ENCODE measurements around the gene RPL3.
"Not testable (repeated sequence)": the region's sequence is repeated elsewhere in the genome, so short reads cannot be mapped to it uniquely, and the experiment has no call there.

RPL3 gene

DNA sequence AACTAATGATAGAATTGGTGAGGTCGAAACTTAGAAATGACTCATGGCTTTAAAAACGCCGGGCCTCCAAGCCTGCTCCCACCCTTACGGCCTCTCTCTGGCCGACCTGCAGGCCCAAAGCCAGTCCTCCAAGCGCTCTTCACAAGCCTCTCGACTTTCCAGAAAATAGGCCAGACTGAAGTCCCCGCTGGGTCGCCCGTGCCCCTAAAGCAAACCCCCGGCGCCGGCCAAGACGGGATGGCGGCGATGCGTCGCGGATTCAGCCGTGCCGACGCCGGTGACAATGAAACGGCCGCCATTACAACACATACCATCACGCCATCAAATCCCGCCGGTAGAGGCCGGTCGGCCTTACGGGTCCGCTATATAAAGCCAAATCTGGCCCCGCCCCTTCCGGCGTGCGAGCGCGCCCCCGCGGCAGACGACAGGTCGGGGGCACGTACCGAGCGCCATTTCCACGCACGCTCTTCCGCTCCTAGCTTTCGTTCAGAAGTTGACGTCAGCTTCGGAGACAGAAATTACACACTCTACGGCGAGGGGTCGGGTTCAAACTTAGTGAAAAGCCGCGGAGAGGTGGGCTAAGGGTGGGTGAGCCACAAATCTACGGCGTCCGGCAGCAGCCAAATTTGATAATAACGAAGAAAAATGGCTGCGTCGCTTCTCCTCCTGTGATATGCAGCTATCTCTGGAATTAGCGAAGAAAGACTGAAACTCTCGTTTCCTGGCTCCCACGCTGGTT, at the start of gene RPL3:
Gene RPL3, minus strand, starts transcription at position 340 of the 739 bp plus-strand sequence. Its CDS starts 26 bp downstream, at position 314.
- DNase-seq, result peak; percentile 90 to 99 (median 96)

DNA sequence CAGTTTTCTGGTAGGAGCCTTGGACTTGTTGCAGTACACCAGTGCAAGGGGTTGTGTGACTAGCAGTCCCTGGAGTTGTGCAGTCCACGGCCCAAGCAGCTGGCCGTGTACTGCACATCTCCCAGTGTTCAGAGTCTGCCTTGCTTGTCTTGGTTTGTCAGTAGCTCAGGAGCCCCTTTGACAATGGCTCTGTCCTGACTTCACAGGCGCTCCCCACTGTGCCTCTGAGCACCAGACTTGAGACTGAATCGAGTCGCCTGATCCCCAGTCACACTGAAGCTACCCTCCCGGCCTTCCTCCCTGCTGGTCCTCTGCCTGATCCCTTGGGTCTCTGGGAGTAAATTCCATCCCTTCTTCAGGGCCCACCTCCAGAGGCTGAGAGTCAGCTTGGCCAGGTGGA, 49.8 kb upstream of the RPL3 start:
- DNase-seq, result no peak

GRCh38 chr22:39368461-39368911, 49.1 kb upstream of the RPL3 start:
- DNase-seq, result no peak

GRCh38 chr22:39367035-39367434, 47.6 kb upstream of the RPL3 start:
- no peak for DNase-seq

GRCh38 chr22:39365492-39365780, 46.0 kb upstream of the RPL3 start:
- no peak for DNase-seq

DNA sequence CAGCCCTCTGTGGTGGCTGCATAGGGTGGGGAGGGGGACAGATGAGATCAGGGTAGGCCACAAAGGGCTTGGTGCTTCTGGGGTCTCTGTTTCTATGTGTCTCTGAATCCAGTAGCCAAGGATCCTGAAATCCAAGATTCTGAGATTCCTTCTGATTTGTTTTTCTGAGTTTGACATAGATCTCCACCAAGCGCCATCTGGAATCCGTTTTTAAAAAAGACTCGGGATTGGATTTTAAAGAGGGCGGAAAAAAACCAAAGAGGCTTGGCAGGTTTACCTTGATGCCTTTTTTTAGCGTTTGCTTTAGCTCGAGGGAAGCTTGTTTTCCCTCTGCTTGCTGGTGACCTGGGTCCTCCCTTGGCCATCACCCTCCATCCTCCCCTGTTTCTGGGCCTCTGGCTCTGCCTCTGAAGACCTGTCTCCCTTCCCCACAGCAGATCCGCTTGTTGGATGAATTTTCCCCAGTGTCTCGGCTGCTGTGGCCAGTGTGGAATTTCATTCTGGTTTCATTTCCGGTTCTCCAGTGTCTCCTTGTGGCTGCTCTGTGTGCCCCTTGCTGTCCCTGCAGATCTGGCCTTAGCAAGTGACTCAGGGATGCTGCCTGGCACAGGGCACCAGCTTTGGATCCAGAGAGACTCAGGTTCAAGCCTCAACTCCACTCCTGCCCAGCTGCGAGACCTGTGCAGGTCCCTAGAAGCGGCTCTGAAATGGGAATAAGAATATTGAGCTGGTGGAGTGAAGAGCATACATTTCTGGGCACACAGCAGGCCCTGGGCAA, 45.5 kb upstream of the RPL3 start:
- DNase-seq, result no peak

DNA sequence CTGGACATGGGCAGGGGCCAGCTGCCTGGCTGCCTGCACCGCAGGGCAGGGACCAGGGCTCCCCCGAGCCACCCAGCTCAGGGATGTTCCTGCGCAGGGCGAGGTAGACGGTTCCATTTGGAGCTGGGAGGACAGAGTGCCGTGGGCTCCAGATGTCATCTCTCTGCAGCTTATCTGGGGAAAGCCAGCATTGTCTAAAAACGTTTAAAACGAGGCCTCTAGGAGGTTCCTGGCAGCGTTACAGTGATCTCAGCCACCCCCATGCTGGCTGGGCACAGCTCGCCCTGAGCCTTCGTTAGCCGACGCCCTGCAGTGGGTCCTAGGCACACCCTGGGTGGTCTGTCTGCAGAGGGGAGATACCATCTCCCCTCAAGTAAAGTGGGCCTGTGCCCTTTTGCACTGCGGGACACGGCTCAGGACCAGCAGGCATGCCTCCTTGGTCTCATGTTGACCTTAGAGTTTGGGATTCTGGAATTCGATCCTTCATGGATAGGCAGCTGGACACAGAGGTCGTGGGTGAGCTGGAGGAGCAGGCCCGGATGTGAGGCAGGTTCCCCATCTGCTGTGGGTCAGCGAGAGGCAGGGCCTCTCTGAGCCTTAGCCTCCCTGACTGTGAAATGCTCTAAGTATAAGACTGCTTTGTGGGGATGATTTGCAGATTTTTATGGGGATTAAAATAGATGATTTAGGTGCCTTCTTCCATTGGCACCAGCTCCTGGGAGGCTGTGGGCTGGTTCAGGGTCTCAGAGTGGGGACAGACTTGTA, 44.5 kb upstream of the RPL3 start:
- no peak for DNase-seq

- DNase-seq, result no peak
These were observed 43.5 kb upstream of the RPL3 start for GRCh38 chr22:39362932-39363331.

DNA sequence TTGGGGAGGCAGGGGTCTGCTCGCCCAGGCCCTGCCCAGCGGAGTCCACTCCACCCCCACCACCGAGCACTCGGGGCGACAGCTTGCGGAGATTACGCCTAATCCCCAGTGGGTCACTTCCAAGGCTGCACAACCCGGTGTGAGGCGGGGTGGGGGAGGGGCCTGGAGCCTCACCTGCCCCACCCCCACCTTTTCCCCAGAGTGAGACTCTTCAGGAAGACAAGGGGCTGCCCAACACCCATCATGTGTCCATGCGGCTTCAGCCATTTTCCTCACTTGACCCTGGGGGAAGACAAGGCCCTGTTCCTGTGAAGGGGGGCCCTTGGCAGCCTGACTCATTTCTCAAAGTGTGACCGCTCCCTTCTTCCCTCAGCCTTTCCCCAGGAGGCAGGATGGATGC, 42.8 kb upstream of the RPL3 start:
- no peak for DNase-seq

- no peak for DNase-seq
These were observed 42.1 kb upstream of the RPL3 start for GRCh38 chr22:39361496-39361895.

- peak in 2 of 3 experiments; percentile 3 to 39 for DNase-seq
These were observed 41.4 kb upstream of the RPL3 start for GRCh38 chr22:39360674-39361413.

GRCh38 chr22:39360242-39360641, 40.8 kb upstream of the RPL3 start:
- no peak for DNase-seq

GRCh38 chr22:39359659-39360195, 40.3 kb upstream of the RPL3 start:
- DNase-seq, result no peak

- DNase-seq, result not testable (repeated sequence)
These were observed 38.8 kb upstream of the RPL3 start for GRCh38 chr22:39358197-39358596.

- DNase-seq, result not testable (repeated sequence)
These were observed 38.0 kb upstream of the RPL3 start for GRCh38 chr22:39357110-39358108.

GRCh38 chr22:39356464-39356863, 37.0 kb upstream of the RPL3 start:
- DNase-seq, result no peak

GRCh38 chr22:39355805-39356204, 36.4 kb upstream of the RPL3 start:
- DNase-seq, result not testable (repeated sequence)

GRCh38 chr22:39355080-39355479, 35.7 kb upstream of the RPL3 start:
- no peak for DNase-seq

GRCh38 chr22:39353346-39353745, 33.9 kb upstream of the RPL3 start:
- no peak for DNase-seq

- no peak for DNase-seq
These were observed 33.0 kb upstream of the RPL3 start for GRCh38 chr22:39352306-39352891.

DNA sequence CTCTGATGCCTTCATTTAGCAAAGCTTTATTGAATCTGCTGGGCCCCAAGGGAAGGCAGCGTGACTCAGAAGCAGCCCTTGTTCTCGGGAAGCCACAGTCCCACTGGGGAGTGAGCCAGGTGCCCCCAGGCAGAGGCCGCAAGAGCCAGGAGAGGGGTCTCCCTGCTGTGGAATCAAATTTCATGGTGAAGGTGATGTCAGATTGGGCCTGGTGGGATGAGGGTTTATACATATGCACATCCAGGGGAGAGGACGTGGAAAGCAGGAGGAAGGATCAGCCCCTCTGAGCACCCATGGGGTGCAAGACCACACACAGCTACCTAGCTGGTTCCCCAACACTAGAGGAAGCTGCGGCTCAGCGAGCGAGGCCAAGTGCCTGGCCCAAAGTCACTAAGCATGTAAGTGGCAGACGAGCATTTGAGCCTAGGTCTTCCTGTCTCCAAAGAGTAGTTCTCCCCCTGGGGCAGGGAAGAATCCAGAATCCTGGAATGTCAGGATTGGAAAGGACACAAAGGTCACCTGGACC, 32.3 kb upstream of the RPL3 start:
- DNase-seq, result no peak

Measured in NCI-H1417 (cell line).